OCI-LY3 (cell line): Measurements from ENCODE around the gene MLPH.

ENCODE experiments used
- H2AFZ ChIP-seq: fragments of 200-600, 300-600 bp; shearing (Covaris generic); 2 replicates; pipeline ENCODE4 v1.6.0; 2014; ENCODE audit warnings: antibody characterized with exemption, low read depth, low read length
- H3K27ac ChIP-seq: fragments of 200-600, 300-600 bp; sonication (generic); 2 replicates; pipeline ENCODE4 v1.5.1; 2014; ENCODE audit warnings: mild to moderate bottlenecking, low read length, moderate library complexity, mixed read lengths
- H3K27me3 ChIP-seq: fragments of 200-600, 300-600 bp; sonication (generic); 2 replicates; pipeline ENCODE4 v1.6.1; 2014; ENCODE audit warnings: low read depth, low read length, mixed read lengths
- H3K36me3 ChIP-seq: fragments of 200-600, 300-600 bp; sonication (generic); replicated peaks from 2 replicates; pipeline ENCODE3; 2014; ENCODE audit warnings: low read depth, low read length, mixed read lengths
- H3K4me1 ChIP-seq: fragments of 300-600, 200-600 bp; sonication (generic); 2 replicates; pipeline ENCODE4 v1.6.1; 2014; ENCODE audit warnings: low read length, mixed read lengths
- H3K4me2 ChIP-seq: fragments of 200-600, 300-600 bp; sonication (generic); 2 replicates; pipeline ENCODE4 v1.6.1; 2014; ENCODE audit warnings: low read length, mixed read lengths
- H3K4me3 ChIP-seq: fragments of 300-600, 200-600 bp; sonication (generic); 2 replicates; pipeline ENCODE4 v1.5.1; 2014; ENCODE audit warnings: antibody characterized with exemption, mild to moderate bottlenecking, low read length, moderate library complexity
- H3K79me2 ChIP-seq: fragments of 300-600, 200-600 bp; shearing (Covaris generic); 2 replicates; pipeline ENCODE4 v1.6.1; 2014; ENCODE audit warnings: mild to moderate bottlenecking, low read length, mixed read lengths
- H3K9ac ChIP-seq: fragments of 300-600, 200-600 bp; shearing (Covaris generic); 2 replicates; pipeline ENCODE4 v1.6.0; 2014; ENCODE audit warnings: mild to moderate bottlenecking, low read length, moderate library complexity
- H3K9me3 ChIP-seq: fragments of 200-600, 300-600 bp; shearing (Covaris generic); 2 replicates; pipeline ENCODE4 v1.6.1; 2014; ENCODE audit warnings: low read length, mixed read lengths; ENCODE audit not compliant: insufficient read depth
- H4K20me1 ChIP-seq: fragments of 200-600, 300-600 bp; sonication (generic); 2 replicates; pipeline ENCODE4 v1.6.1; 2016; ENCODE audit warnings: low read length, mixed read lengths; ENCODE audit not compliant: insufficient read depth
- EZH2phosphoT487 ChIP-seq: fragments of 200-600 bp; shearing (Covaris generic); IDR thresholded peaks from 2 replicates; pipeline ENCODE4 v1.6.1; 2018; ENCODE audit warnings: antibody characterized with exemption, mixed run types, low read depth
- TF ChIP-seq, protein P1 (sequence below): fragments of 200-600, 300-600 bp; sonication (generic); IDR thresholded peaks from 2 replicates; pipeline ENCODE4 v1.5.1; 2014; ENCODE audit warnings: antibody characterized with exemption, low read length, low read depth

Gene MLPH

DNA sequence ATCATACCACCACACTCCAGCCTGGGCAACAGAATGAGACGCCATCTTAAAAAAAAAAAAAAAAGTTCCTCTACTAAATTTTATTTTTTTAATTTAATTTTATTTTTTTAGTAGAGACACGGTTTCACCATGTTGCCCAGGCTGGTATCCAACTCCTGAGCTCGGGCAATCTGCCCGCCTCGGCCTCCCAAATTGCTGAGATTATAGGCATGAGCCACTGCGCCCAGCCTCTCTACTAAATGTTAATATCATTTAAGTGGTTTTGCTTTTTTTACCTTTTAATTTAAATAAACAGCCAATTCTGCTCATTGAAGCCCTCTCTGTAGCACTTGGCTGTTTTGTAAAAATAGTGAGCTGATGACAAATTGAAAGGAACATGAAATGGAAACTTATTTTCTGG lies 94.3 kb downstream of the MLPH start:
- no peaks in the 10 kb centered on the region for H4K20me1 ChIP-seq
- H3K9me3 ChIP-seq, result no peaks in the 10 kb centered on the region
- no peak overlapping the region for H3K9ac ChIP-seq
- peak overlapping the region; percentile 37 for H3K4me2 ChIP-seq
- H3K36me3 ChIP-seq, result no peaks in the 10 kb centered on the region
- no peak overlapping the region for H3K27ac ChIP-seq
- no peak overlapping the region for H3K4me3 ChIP-seq
- TF ChIP-seq, protein P1, sequence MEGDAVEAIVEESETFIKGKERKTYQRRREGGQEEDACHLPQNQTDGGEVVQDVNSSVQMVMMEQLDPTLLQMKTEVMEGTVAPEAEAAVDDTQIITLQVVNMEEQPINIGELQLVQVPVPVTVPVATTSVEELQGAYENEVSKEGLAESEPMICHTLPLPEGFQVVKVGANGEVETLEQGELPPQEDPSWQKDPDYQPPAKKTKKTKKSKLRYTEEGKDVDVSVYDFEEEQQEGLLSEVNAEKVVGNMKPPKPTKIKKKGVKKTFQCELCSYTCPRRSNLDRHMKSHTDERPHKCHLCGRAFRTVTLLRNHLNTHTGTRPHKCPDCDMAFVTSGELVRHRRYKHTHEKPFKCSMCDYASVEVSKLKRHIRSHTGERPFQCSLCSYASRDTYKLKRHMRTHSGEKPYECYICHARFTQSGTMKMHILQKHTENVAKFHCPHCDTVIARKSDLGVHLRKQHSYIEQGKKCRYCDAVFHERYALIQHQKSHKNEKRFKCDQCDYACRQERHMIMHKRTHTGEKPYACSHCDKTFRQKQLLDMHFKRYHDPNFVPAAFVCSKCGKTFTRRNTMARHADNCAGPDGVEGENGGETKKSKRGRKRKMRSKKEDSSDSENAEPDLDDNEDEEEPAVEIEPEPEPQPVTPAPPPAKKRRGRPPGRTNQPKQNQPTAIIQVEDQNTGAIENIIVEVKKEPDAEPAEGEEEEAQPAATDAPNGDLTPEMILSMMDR, result no peak
- no peak for TF ChIP-seq EZH2phosphoT487
- no peaks in the 10 kb centered on the region for H3K79me2 ChIP-seq
- no peaks in the 10 kb centered on the region for H3K27me3 ChIP-seq
- H3K4me1 ChIP-seq, result 0 out of 2 replicates have a peak, but pooled peaks cover 3% of the 10 kb centered on the region
- no peak overlapping the region; the same call in 1 of the 2 replicates for H2AFZ ChIP-seq

GRCh38 chr2:237581751-237582746 lies 95.0 kb downstream of the MLPH start:
- Histone ChIP-seq H3K9ac (no peak overlapping the region), H3K4me2 (peak overlapping the region; percentile 37), H3K4me1 (0 out of 2 replicates have a peak, but pooled peaks cover 3% of the 10 kb centered on the region), H3K9me3 (no peaks in the 10 kb centered on the region), H4K20me1 (no peaks in the 10 kb centered on the region), H3K27ac (no peak overlapping the region), H3K27me3 (0 out of 2 replicates have a peak, but pooled peaks cover under 1% of the 10 kb centered on the region), H3K79me2 (no peaks in the 10 kb centered on the region), H3K36me3 (no peaks in the 10 kb centered on the region), H3K4me3 (no peak overlapping the region), H2AFZ (no peak overlapping the region; the same call in none of the 2 replicates)
- TF ChIP-seq EZH2phosphoT487, result no peak
- TF ChIP-seq, protein P1, result peak; percentile 51

DNA sequence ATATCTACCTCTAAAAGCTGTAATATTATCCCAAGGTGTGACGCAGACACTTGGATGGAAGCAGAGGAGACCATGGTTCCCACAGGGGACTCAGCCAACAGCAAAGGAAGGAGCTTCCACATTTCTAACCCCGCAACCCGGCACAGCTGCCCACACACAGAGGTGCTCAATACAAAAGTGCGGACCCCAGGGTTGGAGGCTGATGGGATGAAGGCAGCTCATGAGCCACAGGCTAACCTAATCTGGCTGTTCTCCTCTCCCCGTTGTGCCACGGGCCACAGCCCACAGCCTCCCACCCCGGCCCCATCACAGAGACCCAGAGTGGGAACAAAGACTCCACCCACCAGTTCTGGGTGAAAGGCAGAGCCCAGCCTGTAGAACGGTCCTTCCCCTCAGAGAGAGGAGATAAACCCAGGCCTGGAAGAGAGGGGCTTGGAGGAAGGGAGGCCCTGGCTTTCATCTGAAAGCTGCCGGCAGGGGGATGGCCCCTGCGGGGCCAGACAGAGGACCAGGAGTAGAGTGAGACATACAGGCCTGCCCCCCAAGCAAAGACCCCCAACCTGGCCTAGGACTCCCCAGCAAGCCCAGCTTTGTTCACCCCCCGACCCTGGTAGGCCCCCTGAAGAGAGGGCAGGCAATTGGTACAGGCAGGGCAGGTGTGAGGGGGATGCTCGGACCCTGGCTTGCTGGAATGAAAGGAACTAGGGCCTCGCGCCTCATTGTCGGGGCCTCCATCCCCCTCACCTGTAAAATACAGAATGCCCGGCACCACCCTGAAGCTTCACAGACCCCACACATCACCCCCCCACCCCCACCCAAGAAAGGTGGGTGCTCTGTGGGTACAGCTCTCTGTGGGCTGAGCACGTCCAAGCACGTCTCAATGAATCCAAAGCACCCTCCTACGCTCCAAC lies 96.6 kb downstream of the MLPH start:
- Histone ChIP-seq H3K27me3 (0 out of 2 replicates have a peak, but pooled peaks cover 3% of the 10 kb centered on the region), H3K36me3 (no peaks in the 10 kb centered on the region), H3K27ac (no peak overlapping the region), H3K4me2 (no peak overlapping the region), H4K20me1 (no peaks in the 10 kb centered on the region), H3K4me3 (no peak overlapping the region), H3K9ac (no peak overlapping the region), H3K9me3 (no peaks in the 10 kb centered on the region), H3K79me2 (no peaks in the 10 kb centered on the region), H3K4me1 (0 out of 2 replicates have a peak, but pooled peaks cover 3% of the 10 kb centered on the region), H2AFZ (no peak overlapping the region)
- TF ChIP-seq, protein P1, result no peak
- no peak for TF ChIP-seq EZH2phosphoT487
